HTERT RPE-1 (cell line): ENCODE results near the gene TRIB2.

Experiments used
- in situ Hi-C: fragments of 300-500 bp; cut with MboI; formaldehyde crosslinking; loops from 4 replicates; pipeline ENCODE4 v1.14.3; 2020; ENCODE audit warnings: low sequenced_read_pairs

Gene TRIB2

DNA sequence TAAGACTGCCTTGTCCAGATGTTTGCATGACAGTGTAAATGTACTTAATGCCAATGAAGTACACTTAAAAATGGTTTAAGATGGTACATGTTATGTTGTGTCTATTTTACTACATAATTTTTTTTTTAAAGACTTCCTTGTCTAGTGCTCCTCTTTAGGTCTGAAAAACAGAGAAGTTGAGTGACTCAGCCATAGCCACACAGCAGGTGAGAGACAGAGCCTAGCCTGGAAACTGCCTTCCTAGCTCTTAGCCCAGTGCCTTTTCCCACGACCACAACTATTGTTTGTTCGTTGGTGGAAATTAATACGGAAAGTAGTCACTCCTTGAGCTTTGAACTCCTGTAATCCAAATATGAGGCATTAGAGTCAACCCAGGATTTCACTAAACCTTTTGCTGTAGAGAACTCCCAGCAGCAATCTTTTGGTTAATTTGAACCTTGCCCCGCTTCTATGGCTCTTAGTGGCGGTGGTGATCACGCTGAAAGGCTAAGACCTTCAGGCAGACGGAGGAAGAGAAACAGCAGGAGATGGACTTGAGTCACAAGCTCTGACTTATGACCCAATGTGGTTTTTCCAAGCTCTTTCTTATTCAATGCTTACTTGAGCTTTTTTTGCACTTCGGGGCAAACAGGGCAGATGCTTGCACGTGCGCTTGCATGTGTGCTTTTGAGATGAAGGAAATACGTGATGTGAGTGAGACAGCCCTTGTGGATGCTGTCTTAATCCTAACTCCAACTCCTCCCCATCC, 21.2 kb downstream of the TRIB2 start:
- in situ Hi-C loops, result no loop called here

DNA sequence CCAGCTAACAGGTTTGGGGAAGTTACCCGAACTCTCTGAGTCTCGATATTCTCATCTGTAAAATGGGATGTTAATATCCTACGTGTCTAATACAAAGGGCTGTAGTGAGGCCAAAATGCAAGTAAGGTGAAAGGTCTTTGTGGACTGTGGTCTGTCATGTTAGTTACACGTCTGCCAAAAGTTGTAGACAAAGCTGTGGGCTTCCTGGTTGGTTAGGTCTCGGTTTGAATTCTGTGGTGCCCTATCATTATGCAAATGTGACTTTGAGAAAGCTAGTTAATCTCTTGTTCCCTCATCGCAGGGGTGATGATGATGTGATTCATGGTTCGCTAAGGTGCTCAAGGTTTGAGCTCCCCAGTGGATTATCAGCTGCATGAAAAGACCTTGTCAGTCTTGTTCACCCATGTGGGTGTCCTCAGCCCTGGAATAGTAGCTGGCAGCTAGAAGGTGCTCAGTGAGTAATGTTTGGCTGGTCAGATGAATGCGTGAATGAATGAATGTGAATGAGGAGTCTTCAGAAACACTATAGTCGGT, 23.1 kb downstream of the TRIB2 start:
- in situ Hi-C loops, result no loop called here

DNA sequence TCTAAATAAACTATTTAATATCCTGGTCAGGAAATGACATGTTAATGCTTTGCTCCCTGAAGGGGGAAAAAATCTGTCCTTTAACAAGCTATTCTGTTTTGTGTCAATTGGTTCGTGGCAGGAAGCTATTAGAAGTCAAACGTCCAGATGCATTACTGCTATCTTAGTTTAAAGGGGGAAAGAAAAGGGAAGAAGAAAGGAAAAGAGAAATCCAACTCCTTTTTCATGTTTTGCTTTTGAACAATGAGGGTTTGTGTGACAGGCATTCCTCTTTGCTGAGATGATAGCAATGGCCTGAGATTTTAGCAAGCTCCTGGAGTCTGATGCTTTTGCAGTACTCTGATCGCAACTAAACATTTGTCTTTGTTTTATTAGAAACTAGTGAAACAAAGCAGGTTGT, 24.6 kb downstream of the TRIB2 start:
- in situ Hi-C loops, result no loop called here

DNA sequence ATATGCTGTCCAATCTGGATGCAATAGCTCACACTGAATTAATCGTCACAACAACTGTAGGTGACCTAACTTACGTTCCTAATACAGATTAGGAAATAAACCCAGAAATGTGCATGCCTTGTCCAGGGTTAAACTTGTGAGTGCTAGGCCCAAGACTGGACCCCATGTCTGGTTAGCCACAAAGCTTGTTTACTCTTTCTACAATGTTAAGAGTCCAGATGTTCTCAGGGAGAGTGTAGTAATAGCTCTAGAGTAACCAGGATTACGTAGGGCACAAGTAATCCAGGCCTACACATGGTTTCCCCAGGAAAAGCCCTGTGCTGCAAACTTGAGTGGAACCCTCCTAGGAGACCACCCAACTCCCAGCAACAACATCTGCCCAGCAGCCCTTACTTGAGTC, 26.2 kb downstream of the TRIB2 start:
- in situ Hi-C loops, result no loop called here

DNA sequence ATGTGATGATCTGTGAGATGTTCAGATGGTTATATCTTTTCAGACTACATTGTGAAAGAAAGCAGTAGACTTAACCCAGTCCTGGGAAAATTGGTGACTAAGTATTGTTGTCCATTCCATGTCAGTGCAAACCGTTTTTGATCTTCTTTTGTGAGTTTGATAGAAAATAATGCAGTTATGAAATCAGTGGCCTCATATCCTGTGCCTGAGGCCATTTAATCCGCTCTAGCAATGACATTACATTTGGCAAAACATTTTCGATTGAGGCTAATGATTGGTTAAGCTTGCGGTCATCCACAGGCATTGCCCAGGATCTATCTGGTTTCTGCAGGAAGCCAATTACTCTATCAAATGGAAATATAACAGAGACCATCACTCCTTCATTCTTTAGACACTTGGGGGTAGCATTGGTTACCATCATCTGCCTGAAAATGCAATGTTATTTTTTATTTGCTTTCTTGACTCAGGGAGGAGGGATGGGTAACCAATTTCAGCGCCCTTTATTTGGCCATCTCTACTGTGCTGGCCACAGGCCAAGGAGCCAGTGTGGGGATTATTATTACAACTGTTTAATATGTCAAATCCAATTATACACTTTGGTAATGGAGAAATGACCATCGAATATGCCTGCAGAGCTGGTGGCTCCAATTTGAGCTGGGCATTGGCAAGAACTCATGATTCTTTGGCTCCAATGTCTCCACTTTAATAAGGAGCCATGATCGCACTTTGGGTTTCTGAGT, 33.6 kb downstream of the TRIB2 start:
- in situ Hi-C loops, result no loop called here

DNA sequence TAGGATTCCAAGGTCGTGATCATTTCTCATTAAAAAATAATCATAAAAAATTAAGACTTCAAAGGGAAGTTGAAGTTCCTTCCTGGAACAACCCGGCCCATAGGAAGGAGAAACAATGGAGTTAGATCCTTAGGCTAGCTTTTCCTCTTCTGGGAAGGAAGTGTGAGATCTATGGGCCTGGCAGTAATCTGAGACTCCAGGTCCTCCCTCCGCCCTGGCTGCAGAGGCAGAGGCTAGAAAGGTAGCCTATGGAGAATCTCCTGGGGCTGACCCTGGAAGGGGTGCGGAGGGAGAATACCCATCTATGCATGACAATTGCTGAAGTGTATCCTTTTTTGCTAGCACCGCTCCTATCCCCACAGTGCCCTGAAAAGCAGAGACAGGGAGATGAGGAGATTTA, 37.9 kb downstream of the TRIB2 start:
- in situ Hi-C loops, result no loop called here

DNA sequence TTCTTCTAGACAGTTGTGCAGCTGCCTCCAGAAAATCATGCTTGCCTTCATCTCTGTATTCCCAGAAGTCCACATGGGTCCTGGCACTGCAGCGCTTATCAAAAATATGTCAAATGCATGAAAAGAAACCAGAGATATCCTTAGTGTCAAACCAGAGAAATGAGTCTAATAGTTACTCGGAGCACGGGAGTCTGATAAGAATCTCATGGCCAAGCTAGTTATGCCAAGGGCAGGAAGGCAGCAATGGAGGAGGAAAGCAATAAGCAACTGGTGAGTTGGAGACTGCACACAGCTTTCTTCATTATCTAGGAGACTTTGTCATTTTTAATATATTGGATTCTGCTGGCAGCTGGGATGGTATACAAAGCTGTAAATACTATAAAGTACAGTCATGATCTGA, 38.6 kb downstream of the TRIB2 start:
- in situ Hi-C loops, result no loop called here

DNA sequence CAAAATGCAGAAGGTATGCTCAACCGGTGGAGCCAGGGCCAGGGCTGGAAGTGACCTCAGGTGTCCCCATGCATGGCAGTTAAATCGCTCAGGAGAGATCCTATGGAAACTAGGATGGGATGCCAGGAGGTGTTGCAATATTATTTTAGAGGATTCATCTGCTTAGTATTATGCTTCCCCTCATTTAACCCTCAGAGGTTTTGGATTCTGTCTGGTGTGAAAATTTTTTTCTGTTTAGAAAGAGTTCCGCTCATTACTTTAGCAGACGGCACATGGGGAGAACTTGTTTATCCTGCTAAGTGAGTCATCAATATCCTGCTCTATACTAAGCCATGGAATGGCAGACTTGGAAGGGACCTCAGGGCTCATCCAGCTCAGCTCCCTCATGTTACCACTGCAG, 42.5 kb downstream of the TRIB2 start:
- in situ Hi-C loops, result no loop called here

DNA sequence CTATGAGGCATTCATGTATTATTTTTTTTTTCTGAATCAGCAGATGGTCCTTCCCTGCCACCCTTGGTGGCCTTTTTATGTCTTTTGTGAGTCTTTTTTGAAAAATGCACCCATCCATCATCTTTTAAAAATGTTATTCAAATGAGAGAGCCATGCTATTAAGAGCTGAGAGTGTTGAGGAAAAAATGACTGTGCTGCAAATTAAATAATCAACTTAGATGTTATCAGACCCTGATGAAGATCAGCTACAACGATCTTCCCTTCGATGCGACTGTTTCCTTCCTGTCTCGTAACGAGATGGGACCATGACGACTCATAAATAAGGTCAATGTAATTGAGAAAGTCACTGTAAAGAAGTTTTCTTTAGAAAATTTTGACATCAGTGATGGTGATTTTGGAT, 44.4 kb downstream of the TRIB2 start:
- in situ Hi-C loops, result no loop called here

DNA sequence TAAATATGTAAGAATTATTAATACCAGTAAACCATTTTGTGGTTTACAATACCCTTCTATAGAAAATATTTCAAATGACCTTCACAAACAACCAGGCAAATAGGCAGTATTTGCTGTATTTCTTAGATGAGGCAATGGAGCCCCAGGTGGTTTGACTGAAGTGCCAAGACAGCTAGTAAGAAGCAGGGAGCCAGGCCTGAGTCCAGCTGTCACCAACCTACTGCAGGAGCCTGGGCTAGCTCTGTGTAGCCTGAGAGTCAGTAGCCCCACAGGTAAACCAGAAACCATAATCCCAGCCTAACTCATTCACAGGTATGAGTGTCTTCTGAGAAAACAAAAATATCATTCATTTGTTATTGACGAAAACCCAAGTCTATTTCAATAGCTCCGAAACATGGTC, 45.6 kb downstream of the TRIB2 start:
- in situ Hi-C loops, result no loop called here

DNA sequence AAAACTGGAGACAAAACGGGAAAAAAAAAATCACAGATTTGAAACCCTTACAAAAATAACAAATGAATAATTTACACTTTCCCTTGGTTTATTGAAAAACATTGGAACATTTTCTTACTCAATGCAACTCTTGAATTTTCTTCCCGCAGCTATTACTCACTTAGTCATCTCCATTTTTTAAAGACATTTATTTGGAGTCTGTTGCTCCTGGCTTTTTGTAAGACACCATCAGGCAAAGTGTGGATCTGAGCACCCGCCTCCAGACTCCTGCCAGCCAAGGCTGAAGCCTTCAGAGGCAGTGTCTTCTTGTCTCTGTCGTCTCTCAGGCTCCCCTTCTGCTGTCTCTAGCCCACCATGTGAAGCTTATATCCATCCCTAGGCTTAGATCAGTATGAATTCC, 46.2 kb downstream of the TRIB2 start:
- in situ Hi-C loops, result no loop called here

DNA sequence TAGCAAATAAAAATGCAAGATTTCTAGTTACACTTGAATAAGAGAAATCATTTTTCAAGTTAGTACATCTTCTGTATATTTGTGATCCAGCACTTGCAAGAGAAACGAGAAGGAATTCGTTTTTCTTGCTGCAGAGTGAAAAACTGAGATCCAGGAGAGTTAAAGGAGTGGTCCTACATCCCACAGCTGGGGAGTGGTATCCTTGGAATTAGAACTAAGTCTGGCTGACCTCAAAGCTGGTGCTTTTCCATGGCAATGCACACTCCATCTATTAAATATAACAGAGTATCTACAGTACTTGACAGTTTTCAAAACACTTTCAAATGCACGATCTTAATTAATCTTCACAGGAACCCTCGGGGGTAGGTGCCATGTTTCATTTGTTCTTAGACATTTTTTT, 46.8 kb downstream of the TRIB2 start:
- in situ Hi-C loops, result no loop called here

DNA sequence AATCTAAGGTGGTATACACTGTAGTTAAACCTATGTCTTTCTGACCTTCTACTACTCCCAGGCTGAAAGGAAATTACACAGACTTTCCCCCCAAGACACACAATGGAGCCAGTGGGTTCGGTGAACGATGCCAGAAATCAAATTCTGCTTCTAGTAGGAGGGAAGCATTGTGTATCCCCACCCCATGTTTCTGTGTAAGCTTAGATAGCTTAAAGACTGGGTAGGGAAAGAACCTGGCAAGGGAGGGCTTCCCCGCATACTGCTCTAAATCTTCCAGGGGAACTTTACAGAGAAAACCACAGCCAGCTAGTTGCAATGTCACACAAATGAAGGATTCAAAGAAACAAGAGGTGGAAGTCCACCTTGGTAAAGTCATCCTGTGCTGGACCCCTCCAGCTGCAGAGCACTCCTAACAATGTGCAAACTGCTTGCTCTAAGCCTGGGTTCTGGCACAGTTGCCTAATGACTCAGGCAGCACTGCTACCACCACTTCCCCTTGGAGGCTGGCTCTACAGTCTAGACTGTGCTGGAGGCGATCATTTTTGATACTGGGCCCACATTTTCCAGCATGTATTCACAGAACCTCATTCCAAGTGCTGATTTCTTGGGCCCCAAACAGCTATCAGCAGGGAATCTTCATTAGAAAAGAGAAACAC, 47.5 kb downstream of the TRIB2 start:
- in situ Hi-C loops, result no loop called here

DNA sequence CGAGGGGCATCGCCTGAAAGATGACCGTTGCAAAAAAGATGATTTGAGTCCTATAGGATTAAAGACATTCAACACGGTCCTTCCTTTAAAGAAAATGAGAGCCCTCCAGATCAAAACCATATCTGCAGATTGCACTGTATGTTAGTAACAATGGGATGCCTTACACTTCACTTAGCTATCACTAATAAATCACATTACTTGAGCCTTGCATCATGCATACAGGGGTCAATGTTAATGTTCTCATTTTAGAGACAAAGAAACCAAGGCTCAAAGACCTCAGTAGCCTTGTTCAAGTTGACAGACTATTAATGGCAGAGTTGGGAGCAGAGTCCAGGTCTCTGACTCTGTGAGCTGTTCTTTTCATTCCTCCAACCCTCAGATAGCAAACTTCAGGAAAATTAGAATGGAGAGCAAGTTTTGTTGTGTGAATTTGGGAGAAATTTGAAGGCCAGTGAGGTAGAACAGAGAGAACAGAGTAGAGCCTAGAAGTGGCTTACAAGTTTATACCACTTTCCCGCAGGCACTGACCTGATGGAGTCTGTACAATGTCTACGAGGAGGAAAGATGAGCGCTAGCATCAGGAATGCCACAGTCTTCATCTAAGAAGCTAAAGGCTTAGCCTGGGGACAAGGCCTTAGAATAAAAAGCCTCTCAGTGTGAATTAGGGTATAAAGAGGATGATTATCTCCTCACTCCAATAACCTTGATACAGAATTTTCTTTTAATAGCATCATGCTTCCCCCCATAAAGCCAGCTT, 48.3 kb downstream of the TRIB2 start:
- in situ Hi-C loops, result no loop called here

DNA sequence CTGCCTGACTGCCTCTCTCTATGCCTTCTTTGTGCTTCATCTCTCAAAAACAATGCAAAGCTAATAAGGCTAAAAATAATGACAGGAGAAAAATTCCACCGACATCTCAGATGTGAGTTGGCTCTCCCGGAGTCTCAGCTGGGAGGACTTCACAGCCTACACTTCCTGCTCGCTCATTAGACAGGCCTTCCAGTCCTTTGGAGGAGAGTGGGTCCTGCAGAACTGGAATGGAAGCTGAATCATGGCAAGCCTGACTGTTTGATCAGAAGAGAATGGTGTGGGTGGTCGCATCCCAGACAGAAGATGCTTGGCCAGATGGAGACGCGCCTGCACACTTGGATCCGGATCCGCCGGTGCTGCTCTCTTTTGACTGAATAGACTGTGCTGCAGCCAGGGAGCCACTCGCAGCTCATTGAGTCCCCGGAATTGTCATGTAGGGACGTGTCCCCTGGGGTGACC, 49.7 kb downstream of the TRIB2 start:
- in situ Hi-C loops, result no loop called here

DNA sequence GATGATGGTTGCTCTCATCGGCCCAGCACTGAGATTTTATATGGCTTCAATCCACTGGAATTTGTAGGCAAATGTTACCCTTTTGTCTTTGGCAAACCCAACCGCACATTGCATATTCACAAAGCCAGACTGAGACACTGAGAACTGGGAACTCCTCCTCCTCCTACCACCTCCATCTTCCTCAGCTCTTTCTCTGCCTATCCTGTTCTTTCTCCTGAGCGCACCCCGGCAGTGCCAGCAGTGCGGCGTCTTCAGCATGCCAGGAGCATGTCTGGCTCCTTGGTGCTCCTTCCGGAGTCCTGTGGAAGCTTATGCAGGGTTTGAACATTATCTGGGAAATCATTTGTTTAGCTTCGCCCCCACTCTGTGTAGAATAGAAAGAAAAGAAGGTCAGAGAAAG, 50.8 kb downstream of the TRIB2 start:
- in situ Hi-C loops, result no loop called here

DNA sequence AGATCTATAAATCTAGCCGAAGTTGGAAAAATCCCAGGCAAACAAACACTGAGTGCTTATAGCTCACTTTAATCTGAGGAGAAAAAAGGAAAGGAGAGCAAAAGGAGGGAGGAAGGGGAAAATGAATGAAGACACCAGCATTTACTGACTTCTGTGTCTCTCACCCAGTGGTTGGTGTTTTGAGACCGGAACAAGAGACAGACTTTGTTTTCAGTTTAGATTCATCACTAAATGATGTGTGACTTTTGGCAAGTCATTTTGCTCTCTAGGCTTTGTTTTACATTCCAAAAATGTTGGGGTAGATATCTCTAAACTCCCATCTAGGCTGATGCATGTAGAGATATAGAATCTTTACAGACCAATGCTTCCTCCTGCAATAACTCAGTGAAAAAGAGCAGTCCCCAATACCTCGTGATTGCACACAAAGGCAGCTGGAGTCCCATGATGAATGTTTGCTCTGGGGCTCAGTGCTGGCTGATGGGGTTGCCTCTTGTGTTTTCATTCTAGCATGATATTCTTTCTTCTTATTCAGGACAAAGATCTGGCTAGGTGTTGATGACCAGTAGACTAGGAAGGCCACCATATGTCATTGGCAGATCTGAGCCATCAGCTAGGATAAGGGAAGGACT, 51.4 kb downstream of the TRIB2 start:
- in situ Hi-C loops, result no loop called here

DNA sequence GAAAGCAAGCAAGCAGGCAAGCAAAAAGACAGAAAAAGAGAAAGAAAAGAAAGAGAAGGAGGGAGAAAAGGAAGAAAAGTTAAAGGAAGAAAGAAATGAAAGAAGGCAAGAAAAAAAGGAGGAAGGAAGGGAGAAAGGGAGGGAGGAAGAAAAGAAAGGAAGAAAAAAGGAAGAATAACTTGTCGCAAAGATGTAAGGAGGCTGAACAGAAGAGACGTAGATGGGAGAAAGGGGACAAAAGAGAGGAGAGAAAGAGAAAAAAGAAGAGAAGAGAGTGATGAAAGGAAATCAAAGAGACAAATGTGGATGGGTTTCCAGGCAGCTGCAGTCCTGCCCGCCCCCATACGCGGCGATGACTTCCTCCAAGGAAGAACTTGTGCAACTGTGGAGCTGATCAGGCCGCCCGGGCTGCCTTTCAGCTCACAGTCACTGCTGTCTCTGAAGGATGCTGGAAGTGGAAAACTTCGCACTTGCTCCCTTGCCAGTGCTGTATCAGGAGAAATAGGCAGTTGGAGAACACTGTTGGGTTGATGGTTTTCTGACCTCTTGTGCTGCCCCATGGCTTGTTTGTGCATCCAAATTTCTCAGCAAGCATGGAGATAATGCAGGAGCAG, 52.9 kb downstream of the TRIB2 start:
- in situ Hi-C loops, result no loop called here

DNA sequence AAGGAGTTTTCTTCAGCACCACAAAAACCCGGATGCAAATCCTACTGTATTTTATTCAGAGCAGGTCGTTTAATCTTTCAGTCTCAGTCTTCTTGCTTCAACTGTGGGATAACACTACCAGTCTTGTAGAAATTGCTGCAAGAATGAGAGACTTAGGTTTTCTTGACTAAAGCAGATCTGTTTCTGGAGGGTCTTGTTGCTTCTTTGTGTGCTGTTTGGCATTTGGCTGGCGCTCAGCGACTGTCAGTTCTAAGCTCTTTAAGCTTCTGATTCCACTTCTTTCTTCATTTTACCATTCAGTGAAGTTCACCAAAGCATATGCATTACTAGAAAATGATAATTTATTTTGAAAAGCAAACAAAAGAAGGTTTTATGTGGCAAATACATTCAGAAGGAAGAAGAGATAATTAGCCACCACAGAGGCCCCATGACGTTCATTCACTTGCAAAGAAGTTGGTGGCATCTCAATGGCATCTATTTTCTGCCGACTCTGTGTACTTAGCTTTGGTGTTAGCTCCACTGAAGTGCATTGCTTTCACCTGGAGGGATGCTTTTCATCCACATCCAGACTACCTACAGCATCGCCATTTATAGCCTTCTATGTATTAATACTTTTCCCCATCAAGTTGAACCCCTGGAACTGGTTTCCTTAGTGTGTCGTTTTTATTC, 53.7 kb downstream of the TRIB2 start:
- in situ Hi-C loops, result no loop called here

DNA sequence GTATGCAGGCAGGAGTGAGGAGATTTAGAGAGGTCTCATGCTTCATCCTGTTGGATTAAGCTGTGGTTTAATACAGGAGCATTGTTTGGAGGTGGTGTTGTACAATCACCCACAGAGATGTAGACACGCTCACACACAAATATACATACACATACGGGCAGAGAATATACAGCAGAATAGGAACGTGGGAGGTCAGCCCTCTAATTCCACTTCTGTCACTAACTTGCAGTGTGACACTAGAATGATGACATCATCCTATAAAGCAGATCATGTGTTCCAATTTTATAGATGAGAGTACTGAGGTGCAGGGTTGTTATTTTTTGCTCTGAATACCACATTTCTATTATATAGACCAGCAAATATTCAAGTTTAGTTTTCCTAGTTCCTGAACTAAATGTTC, 54.4 kb downstream of the TRIB2 start:
- in situ Hi-C loops, result no loop called here
